GM23248 (cell line): ENCODE results near the gene TCAF2. TPM values are rescaled to one million over a fixed set of nuclear protein-coding genes. Genes with fewer than 3 reads are reported as not detected.
"Not testable (repeated sequence)": the region's sequence is repeated elsewhere in the genome, so short reads cannot be mapped to it uniquely, and the experiment has no call there.

Experiments
- DNase-seq: peaks from one replicate; pipeline ENCODE4 v3.0.0-alpha.2; 2015
- H2AFZ ChIP-seq: fragments of 200-600 bp; sonication (generic); 2 replicates; pipeline ENCODE4 v1.6.1; 2016; ENCODE audit warnings: antibody characterized with exemption
- H3F3A ChIP-seq: fragments of 200-600 bp; sonication (generic); 2 replicates; pipeline ENCODE4 v1.6.1; 2016; ENCODE audit warnings: mild to moderate bottlenecking, antibody characterized with exemption, mixed run types; ENCODE audit not compliant: insufficient read depth
- H3K27ac ChIP-seq: fragments of 200-600 bp; sonication (generic); 2 replicates; pipeline ENCODE4 v1.5.1; 2016; ENCODE audit warnings: mild to moderate bottlenecking
- H3K27me3 ChIP-seq: fragments of 200-600 bp; sonication (generic); replicated peaks from 2 replicates; pipeline ENCODE4 v1.6.1; 2016; ENCODE audit warnings: mild to moderate bottlenecking; ENCODE audit not compliant: insufficient read depth
- H3K36me3 ChIP-seq: fragments of 200-600 bp; sonication (generic); 2 replicates; pipeline ENCODE4 v1.6.1; 2016; ENCODE audit warnings: low read depth, mild to moderate bottlenecking
- H3K4me1 ChIP-seq: fragments of 200-600 bp; sonication (generic); 2 replicates; pipeline ENCODE4 v1.6.1; 2016; ENCODE audit warnings: mild to moderate bottlenecking; ENCODE audit not compliant: insufficient read depth
- H3K4me2 ChIP-seq: fragments of 200-600 bp; sonication (generic); one replicate; pipeline ENCODE4 v1.6.1; 2016; ENCODE audit warnings: mild to moderate bottlenecking; ENCODE audit not compliant: unreplicated experiment
- H3K4me3 ChIP-seq: fragments of 200-600 bp; sonication (generic); 2 replicates; pipeline ENCODE4 v1.5.1; 2016; ENCODE audit warnings: mild to moderate bottlenecking
- H3K79me2 ChIP-seq: fragments of 200-600 bp; sonication (generic); 2 replicates; pipeline ENCODE4 v1.6.1; 2016; ENCODE audit warnings: mild to moderate bottlenecking; ENCODE audit not compliant: insufficient read depth
- H3K9ac ChIP-seq: fragments of 200-600 bp; sonication (generic); 2 replicates; pipeline ENCODE4 v1.6.1; 2016; ENCODE audit warnings: mild to moderate bottlenecking
- H3K9me2 ChIP-seq: fragments of 200-600 bp; sonication (generic); 2 replicates; pipeline ENCODE4 v1.6.1; 2016; ENCODE audit warnings: mixed run types, mild to moderate bottlenecking, moderate library complexity; ENCODE audit not compliant: insufficient read depth
- H3K9me3 ChIP-seq: fragments of 200-600 bp; sonication (generic); one replicate; pipeline ENCODE4 v1.6.1; 2017; ENCODE audit warnings: low read depth
- H4K20me1 ChIP-seq: fragments of 200-600 bp; sonication (generic); 2 replicates; pipeline ENCODE4 v1.6.0; 2016; ENCODE audit not compliant: insufficient read depth
- WGBS, 2 experiments: methylation state at CpG; one replicate each; pipeline ENCODE4 v1.1.6; 2015 to 2017; ENCODE audit warnings: low lambda C conversion rate in 2 of 2, low coverage in 1 of 2; ENCODE audit errors: missing lambda C conversion rate in 2 of 2; 5-methylcytosine and 5-hydroxymethylcytosine counted together
- in situ Hi-C: fragments of 300-500 bp; cut with MboI; formaldehyde crosslinking; loops from 2 replicates; pipeline ENCODE4 v1.15.0; 2020
- polyA plus RNA-seq: library from polyadenylated mRNA; unstranded; fragments of >200 nt; fragmentation: Nextera tagmentation; extraction: Ambion mirVana; gene quantifications from 2 replicates; pipeline ENCODE4 v1.2.1, GENCODE V29; 2016
- total RNA-seq: library from RNA; depleted of rRNA; stranded (reverse); fragments of >200 nt; shearing (Covaris generic); gene quantifications from 2 replicates; pipeline ENCODE4 v1.2.3, GENCODE V29; 2014; rRNA removed

TCAF2 gene
- 3.4 and 5.9 TPM in 2 replicates for total RNA-seq
- 1.9 and 2.7 TPM in 2 replicates for polyA plus RNA-seq

GRCh38 chr7:143620646-143621045, at the start of gene TCAF2:
Gene TCAF2, plus strand, starts transcription at chr7:143620974.
- H3K4me1 ChIP-seq, H2AFZ ChIP-seq, H3K27ac ChIP-seq, H3K9ac ChIP-seq, H3K27me3 ChIP-seq, H4K20me1 ChIP-seq, H3K79me2 ChIP-seq, H3K4me2 ChIP-seq, H3K36me3 ChIP-seq, H3K9me3 ChIP-seq, H3F3A ChIP-seq, H3K4me3 ChIP-seq, H3K9me2 ChIP-seq, DNase-seq, in situ Hi-C loops: not testable (repeated sequence)
- no CpG with 5 or more reads among the region's 38 CpGs for WGBS, 2 experiments

DNA sequence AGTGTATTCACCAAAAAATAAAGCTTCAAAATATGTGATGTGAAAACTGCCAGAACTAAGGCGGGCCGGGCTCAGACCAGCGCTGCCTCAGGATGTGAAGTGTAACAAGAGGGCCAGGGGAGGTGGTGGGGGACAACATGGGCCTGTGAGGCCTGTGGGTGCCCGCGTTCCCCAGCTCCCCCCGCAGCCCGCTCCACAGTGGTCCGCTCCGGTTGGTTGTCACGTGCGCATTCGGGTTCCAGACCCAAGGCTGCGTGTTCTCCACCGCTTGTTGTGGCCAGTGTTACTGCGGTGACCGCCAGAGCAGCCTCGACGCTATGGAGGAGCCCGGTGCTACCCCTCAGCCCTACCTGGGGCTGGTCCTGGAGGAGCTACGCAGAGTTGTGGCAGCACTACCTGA, 49.3 kb upstream of the TCAF2 start, which contains the start of gene CTAGE15:
TSS of gene CTAGE15 (plus strand) at position 301 of the 400 bp plus-strand sequence. CDS start at position 318, 17 bp downstream.
- in situ Hi-C loops, result not testable (repeated sequence)
- no CpG with 5 or more reads among the region's 20 CpGs for WGBS, 2 experiments

GRCh38 chr7:143588183-143588582, 32.6 kb upstream of the TCAF2 start:
- H3K4me3 ChIP-seq, in situ Hi-C loops, H3K4me1 ChIP-seq, H3K27me3 ChIP-seq, H2AFZ ChIP-seq, H3K36me3 ChIP-seq, DNase-seq, H3K4me2 ChIP-seq, H3F3A ChIP-seq, H3K27ac ChIP-seq, H3K79me2 ChIP-seq, H4K20me1 ChIP-seq, H3K9ac ChIP-seq, H3K9me2 ChIP-seq, H3K9me3 ChIP-seq: not testable (repeated sequence)
- WGBS, 2 experiments, result 57 to 86% methylated on average over 2 of the region's 3 CpGs

More for the DNA sequence above, 49.3 kb upstream of the TCAF2 start, which contains the start of gene CTAGE15:
- not testable (repeated sequence) for H3K4me3 ChIP-seq, H3F3A ChIP-seq, H3K9me3 ChIP-seq, DNase-seq, H3K4me2 ChIP-seq, H3K27me3 ChIP-seq, H3K36me3 ChIP-seq, H3K4me1 ChIP-seq, H3K79me2 ChIP-seq, H3K9me2 ChIP-seq, H3K27ac ChIP-seq, H2AFZ ChIP-seq, H3K9ac ChIP-seq, H4K20me1 ChIP-seq

DNA sequence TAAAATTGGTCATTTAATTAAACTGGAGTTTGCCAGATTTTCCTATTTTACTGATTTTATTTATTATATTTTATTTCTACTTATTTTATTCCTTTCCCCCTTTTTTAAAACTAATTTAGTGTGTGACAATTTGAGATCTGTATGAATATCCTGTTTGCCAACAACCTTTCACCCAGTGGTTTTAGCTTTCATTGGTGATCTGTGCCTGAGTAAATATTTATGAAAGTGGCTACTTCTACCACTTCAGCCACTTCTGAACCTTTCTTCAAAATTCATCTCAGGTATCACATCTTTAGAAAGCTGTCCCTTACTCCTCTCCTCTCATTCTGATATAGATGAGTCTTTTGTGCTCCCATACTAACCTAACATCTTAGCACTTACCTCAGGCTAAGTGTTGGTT, 30.9 kb upstream of the TCAF2 start:
- H3K4me1 ChIP-seq, H4K20me1 ChIP-seq, H3K9ac ChIP-seq, H3K27me3 ChIP-seq, in situ Hi-C loops, DNase-seq, H2AFZ ChIP-seq, H3K27ac ChIP-seq, H3F3A ChIP-seq, H3K4me2 ChIP-seq, H3K4me3 ChIP-seq, H3K9me2 ChIP-seq, H3K36me3 ChIP-seq, H3K79me2 ChIP-seq, H3K9me3 ChIP-seq: not testable (repeated sequence)

- H3K4me3 ChIP-seq, H3K36me3 ChIP-seq, H3K4me1 ChIP-seq, H2AFZ ChIP-seq, H3K4me2 ChIP-seq, H3K9ac ChIP-seq, DNase-seq, H3K9me2 ChIP-seq, H3K79me2 ChIP-seq, H4K20me1 ChIP-seq, H3F3A ChIP-seq, H3K27me3 ChIP-seq, in situ Hi-C loops, H3K27ac ChIP-seq, H3K9me3 ChIP-seq: not testable (repeated sequence)
- 84 to 87% methylated on average over 5 of the region's 11 CpGs for WGBS, 2 experiments
These were observed 22.7 kb upstream of the TCAF2 start for GRCh38 chr7:143598086-143598485.

GRCh38 chr7:143603549-143603948, 17.2 kb upstream of the TCAF2 start:
- H3F3A ChIP-seq, H4K20me1 ChIP-seq, DNase-seq, in situ Hi-C loops, H3K4me2 ChIP-seq, H3K27ac ChIP-seq, H2AFZ ChIP-seq, H3K9me2 ChIP-seq, H3K9ac ChIP-seq, H3K27me3 ChIP-seq, H3K4me3 ChIP-seq, H3K36me3 ChIP-seq, H3K79me2 ChIP-seq, H3K4me1 ChIP-seq, H3K9me3 ChIP-seq: not testable (repeated sequence)
- WGBS, 2 experiments, result no CpG with 5 or more reads among the region's 2 CpGs

DNA sequence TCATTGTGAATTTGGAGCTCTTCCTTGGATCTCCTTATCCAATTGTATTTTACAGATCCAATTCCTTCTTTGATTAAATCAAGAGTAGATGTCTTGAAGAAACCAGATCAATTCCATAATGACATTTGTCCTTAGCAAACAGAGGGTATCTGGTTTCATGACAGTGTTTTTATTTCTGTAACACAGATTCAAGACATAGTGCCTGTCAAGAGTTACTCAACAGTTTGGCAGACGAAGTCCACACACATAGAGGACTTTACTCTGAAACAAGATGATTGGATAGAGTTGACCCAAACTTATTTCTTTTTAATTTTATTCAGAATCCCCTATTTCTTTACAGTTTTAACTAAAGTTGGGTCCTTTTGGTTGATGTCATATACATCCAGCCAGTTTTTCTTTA, 14.7 kb upstream of the TCAF2 start:
- H3F3A ChIP-seq, H3K9ac ChIP-seq, H3K9me3 ChIP-seq, H3K4me1 ChIP-seq, H3K36me3 ChIP-seq, H3K4me3 ChIP-seq, H2AFZ ChIP-seq, H3K79me2 ChIP-seq, DNase-seq, H3K4me2 ChIP-seq, in situ Hi-C loops, H4K20me1 ChIP-seq, H3K27me3 ChIP-seq, H3K9me2 ChIP-seq, H3K27ac ChIP-seq: not testable (repeated sequence)
- no CpG with 5 or more reads among the region's 1 CpG for WGBS, 2 experiments

DNA sequence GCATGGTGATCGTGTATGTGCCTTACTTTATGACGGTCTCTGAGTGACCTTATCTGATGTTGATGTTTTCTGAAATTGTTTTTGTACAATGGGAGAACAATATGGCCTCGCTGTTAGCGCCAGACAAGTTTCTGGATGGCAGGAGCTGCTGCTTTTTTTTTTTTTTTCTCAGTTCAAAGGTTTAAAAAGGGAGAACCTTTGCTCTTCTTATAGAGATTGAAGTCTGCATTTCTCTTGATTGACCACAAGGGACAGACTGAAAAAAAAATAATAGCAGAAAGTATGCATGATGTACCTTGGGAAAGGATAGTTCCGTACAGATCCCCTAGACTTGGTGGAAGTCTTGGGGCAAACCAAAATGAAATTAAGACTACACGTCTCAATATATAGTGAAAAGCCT, 5.2 kb upstream of the TCAF2 start:
- H3F3A ChIP-seq, H2AFZ ChIP-seq, H3K9me3 ChIP-seq, H3K36me3 ChIP-seq, H3K27me3 ChIP-seq, H3K4me2 ChIP-seq, H4K20me1 ChIP-seq, H3K9ac ChIP-seq, H3K27ac ChIP-seq, H3K9me2 ChIP-seq, in situ Hi-C loops, H3K4me3 ChIP-seq, H3K79me2 ChIP-seq, H3K4me1 ChIP-seq: not testable (repeated sequence)
- WGBS, 2 experiments, result 87 to 92% methylated on average over 3 to 5 of the region's 6 CpGs
- peak; percentile 30 for DNase-seq
